ENCODE results near the gene ARIH1.
"Not testable (repeated sequence)": the region's sequence is repeated elsewhere in the genome, so short reads cannot be mapped to it uniquely, and the experiment has no call there.

GRCh38 chr15:72615533-72616233 is 141.6 kb downstream of the ARIH1 start:
- TF ChIP-seq CTCF (conservative IDR thresholded peaks at IDR 0.05; ENCODE audit: low read depth, low read length); POLR2A (IDR thresholded peaks at IDR 0.05; ENCODE audit: low read depth, low read length); RFX5 (IDR thresholded peaks at IDR 0.05; ENCODE audit: low read depth, low read length); RAD21 (IDR thresholded peaks at IDR 0.05; ENCODE audit: low read length); MAZ (IDR thresholded peaks at IDR 0.05; ENCODE audit: borderline replicate concordance, low read depth, low read length); SMC3 (IDR thresholded peaks at IDR 0.05; ENCODE audit: low read depth, low read length); CEBPB (IDR thresholded peaks at IDR 0.05; ENCODE audit: low read depth, low read length); ELK1 (IDR thresholded peaks at IDR 0.05; ENCODE audit: borderline replicate concordance, low read depth, low read length): not testable (repeated sequence)

Measured in IMR-90 (cell line).